Prostate gland (tissue), 2 donors: ENCODE measurements around the gene DPH1.

Source experiments
- CTCF ChIP-seq, 4 experiments: fragments of 200-600 bp in 2 of 4; fragments of 450-650 bp in 2 of 4; sonication (generic) in 2 of 4; IDR thresholded peaks; 1 replicate in 3 of 4; 2 replicates in 1 of 4; pipeline ENCODE4 v1.5.1; 2016 to 2019; ENCODE audit warnings: antibody characterized with exemption in 4 of 4, mild to moderate bottlenecking in 2 of 4, moderate library complexity in 2 of 4
- POLR2A ChIP-seq: fragments of 450-650 bp; IDR thresholded peaks from one replicate; pipeline ENCODE4 v1.6.1; 2016; ENCODE audit warnings: antibody characterized with exemption, mild to moderate bottlenecking
- POLR2AphosphoS5 ChIP-seq: sonication (generic); formaldehyde crosslinking; IDR thresholded peaks from one replicate; pipeline ENCODE4 v1.6.1; 2017; ENCODE audit warnings: antibody characterized with exemption

- TF ChIP-seq CTCF (IDR thresholded peaks at IDR 0.05) (peak in 1 of 4 experiments; percentile 29), POLR2A (no peak), POLR2AphosphoS5 (no peak)
Observed at GRCh38 chr17:2064980-2065785, 35.2 kb downstream of the DPH1 start.
